Kidney (tissue), 14 donors: ENCODE data around the gene ZNF184. TPM values are rescaled to one million over a fixed set of nuclear protein-coding genes. Genes with fewer than 3 reads are reported as not detected.
"Not testable (repeated sequence)": the region's sequence is repeated elsewhere in the genome, so short reads cannot be mapped to it uniquely, and the experiment has no call there.

Source experiments
- DNase-seq, 5 donors: peaks; one replicate each; pipeline ENCODE4 v3.0.0-alpha.2; 2013 to 2020
- FAIRE-seq: peaks from 2 replicates; lab custom pipeline; 2012; peaks lifted over from hg19 to GRCh38; lab: Jason Lieb, UNC
- H3K27ac ChIP-seq, 2 donors: one replicate each; pipeline ENCODE4 v1.7.0; 2013; ENCODE audit warnings: low read depth in 2 of 2, low read length in 2 of 2, inconsistent platforms in 1 of 2
- H3K27me3 ChIP-seq: one replicate; pipeline ENCODE4 v1.7.1; 2013; ENCODE audit warnings: low read length, inconsistent platforms; ENCODE audit not compliant: control insufficient read depth, insufficient read depth
- H3K36me3 ChIP-seq, 3 donors: one replicate each; pipeline versions ENCODE4 v1.7.0 to v1.7.1; 2013; ENCODE audit warnings: low read length in 3 of 3, control low read depth in 1 of 3, inconsistent platforms in 1 of 3; ENCODE audit not compliant: insufficient read depth in 3 of 3, control insufficient read depth in 2 of 3
- H3K4me1 ChIP-seq, 3 donors: one replicate each; pipeline versions ENCODE4 v1.7.0 to v1.7.1; 2013; ENCODE audit warnings: low read length in 3 of 3, inconsistent platforms in 1 of 3, low read depth in 1 of 3; ENCODE audit not compliant: control insufficient read depth in 2 of 3, insufficient read depth in 2 of 3
- H3K4me3 ChIP-seq, 3 donors: one replicate each; pipeline versions ENCODE4 v1.7.0 to v1.8.1; 2013; ENCODE audit warnings: low read length in 3 of 3, control low read depth in 1 of 3, inconsistent platforms in 1 of 3
- H3K9ac ChIP-seq, 3 donors: one replicate each; pipeline versions ENCODE4 v1.7.0 to v1.7.1; 2013; ENCODE audit warnings: low read length in 3 of 3, control low read depth in 1 of 3, inconsistent platforms in 1 of 3
- H3K9me3 ChIP-seq, 3 donors: one replicate each; pipeline versions ENCODE4 v1.7.0 to v1.7.1; 2013; ENCODE audit warnings: low read length in 3 of 3, control low read depth in 1 of 3, inconsistent platforms in 1 of 3; ENCODE audit not compliant: control insufficient read depth in 2 of 3, insufficient read depth in 1 of 3
- intact Hi-C: fragments of 100-400 bp; cut with DNase I; formaldehyde crosslinking; loops from one replicate; pipeline ENCODE4 v1.11.1; 2022
- polyA plus RNA-seq: library from polyadenylated mRNA; stranded (reverse); fragments of 350-450 nt; fragmentation: Illumina TruSeq; extraction: RNeasy Lipid Tissue Mini Kit (QIAGEN cat#74804); gene quantifications from one replicate; pipeline ENCODE4 v1.2.3, GENCODE V29; 2014; ENCODE audit warnings: low read depth, low replicate concordance; ENCODE audit not compliant: insufficient read depth
- total RNA-seq: library from RNA; stranded (reverse); fragmentation: NEBNext Ultra II Directional; extraction: Animal tissue kit (Norgen Biotek cat#: 25700); gene quantifications from one replicate; pipeline ENCODE4 v1.2.1, GENCODE V29; 2021
- TF ChIP-seq, protein P1 (sequence below): IDR thresholded peaks from 3 replicates; pipeline ENCODE4 v1.5.1; 2012; ENCODE audit warnings: mild to moderate bottlenecking, moderate library complexity, borderline replicate concordance; ENCODE audit not compliant: insufficient read depth; ENCODE audit errors: extremely low read depth
- donor health status: control.
- donor health status: control.
- donor health status: control.
- donor health status: control.
- donor health status: control.
- donor health status: DM: yes; HTN: yes; CAD: no.
- donor health status: Normal renal cell carcinoma (clear cell type).

The ZNF184 gene
- total and polyA plus RNA-seq, 2 donors from 2014 or later: 4.4 to 8.0 TPM

DNA sequence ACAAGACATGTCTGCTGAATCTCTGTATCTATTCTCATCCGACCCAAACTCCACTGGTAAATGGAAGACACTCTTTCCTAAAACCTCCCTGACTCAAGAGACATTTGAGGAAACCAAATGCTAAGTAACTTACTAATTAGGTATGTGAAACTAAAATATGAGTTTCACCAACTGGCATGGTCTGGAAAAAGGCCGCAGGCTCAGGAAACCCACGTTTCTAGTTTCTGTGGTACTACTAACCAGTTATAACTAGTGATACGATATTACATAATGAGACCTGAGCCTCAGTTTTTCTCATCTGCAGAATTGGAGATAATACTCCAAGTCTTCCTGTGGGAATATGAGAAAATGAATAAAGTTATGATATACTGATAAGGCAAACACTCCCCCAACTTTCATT lies 44.4 kb downstream of the ZNF184 start:
- no peaks in the 10 kb centered on the region for H3K27me3 ChIP-seq
- no peak for DNase-seq
- no peak overlapping the region for H3K4me3 ChIP-seq
- peaks cover 0 to 8% (median 0%) of the 10 kb centered on the region in 3 donors for H3K9me3 ChIP-seq
- no peaks in the 10 kb centered on the region for H3K36me3 ChIP-seq
- no peaks in the 10 kb centered on the region for H3K4me1 ChIP-seq
- intact Hi-C loops: no loop called here
- FAIRE-seq: no peak
- H3K9ac ChIP-seq: no peak overlapping the region
- no peak overlapping the region for H3K27ac ChIP-seq
- TF ChIP-seq, protein P1, sequence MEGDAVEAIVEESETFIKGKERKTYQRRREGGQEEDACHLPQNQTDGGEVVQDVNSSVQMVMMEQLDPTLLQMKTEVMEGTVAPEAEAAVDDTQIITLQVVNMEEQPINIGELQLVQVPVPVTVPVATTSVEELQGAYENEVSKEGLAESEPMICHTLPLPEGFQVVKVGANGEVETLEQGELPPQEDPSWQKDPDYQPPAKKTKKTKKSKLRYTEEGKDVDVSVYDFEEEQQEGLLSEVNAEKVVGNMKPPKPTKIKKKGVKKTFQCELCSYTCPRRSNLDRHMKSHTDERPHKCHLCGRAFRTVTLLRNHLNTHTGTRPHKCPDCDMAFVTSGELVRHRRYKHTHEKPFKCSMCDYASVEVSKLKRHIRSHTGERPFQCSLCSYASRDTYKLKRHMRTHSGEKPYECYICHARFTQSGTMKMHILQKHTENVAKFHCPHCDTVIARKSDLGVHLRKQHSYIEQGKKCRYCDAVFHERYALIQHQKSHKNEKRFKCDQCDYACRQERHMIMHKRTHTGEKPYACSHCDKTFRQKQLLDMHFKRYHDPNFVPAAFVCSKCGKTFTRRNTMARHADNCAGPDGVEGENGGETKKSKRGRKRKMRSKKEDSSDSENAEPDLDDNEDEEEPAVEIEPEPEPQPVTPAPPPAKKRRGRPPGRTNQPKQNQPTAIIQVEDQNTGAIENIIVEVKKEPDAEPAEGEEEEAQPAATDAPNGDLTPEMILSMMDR: no peak

- Histone ChIP-seq H3K9ac (no peak overlapping the region), H3K27me3 (no peaks in the 10 kb centered on the region), H3K4me1 (no peaks in the 10 kb centered on the region), H3K36me3 (no peaks in the 10 kb centered on the region), H3K9me3 (peaks cover 0 to 4% (median 0%) of the 10 kb centered on the region in 3 donors), H3K4me3 (no peak overlapping the region), H3K27ac (no peak overlapping the region)
- DNase-seq: no peak
- TF ChIP-seq, protein P1: no peak
- no peak for FAIRE-seq
- intact Hi-C loops: no loop called here
Observed at GRCh38 chr6:27426045-27426620, 46.8 kb downstream of the ZNF184 start.

- H3K9ac ChIP-seq, H3K4me1 ChIP-seq, H3K27ac ChIP-seq, DNase-seq, H3K4me3 ChIP-seq, intact Hi-C loops, H3K36me3 ChIP-seq, FAIRE-seq, H3K9me3 ChIP-seq, H3K27me3 ChIP-seq: not testable (repeated sequence)
Observed at GRCh38 chr6:27424851-27425250, 48.1 kb downstream of the ZNF184 start.

DNA sequence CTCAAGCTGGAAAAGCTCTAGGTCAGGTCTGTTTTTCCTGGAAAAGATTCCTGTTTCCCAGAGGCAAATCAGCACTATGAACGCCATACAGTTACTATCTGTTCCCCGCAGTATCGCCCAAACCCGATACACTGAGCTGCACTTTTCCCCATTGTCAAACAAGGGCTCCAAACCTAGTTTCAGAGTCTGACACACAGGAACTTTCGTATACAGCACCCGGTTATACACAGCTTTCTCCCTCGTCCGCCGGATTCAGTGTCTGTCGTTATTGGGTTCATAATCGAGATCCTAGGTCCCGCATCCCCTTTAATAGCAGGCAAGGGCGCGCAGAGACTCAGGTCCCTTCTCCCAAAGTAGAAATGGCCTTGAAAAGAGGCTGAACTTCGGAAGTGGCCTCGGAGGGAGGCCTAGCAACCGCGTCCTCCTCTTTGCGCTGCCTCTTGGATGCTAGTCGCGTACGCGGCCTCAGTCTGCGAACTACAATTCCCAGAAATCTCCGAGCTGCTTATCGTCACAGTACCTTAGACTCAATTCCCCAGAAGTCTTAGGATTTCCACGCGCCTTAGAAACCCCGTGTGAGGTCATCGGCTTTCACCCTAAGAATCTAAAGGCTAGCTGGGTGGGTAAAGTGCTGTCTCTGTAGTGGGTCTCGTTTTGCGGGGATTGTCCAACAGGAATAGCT lies 50.1 kb downstream of the ZNF184 start:
- Histone ChIP-seq H3K9ac (no peak overlapping the region), H3K4me3 (peak overlapping the region in 1 of 3 donors; percentile 16), H3K9me3 (peaks cover 0 to 4% (median 0%) of the 10 kb centered on the region in 3 donors), H3K4me1 (no peaks in the 10 kb centered on the region), H3K36me3 (no peaks in the 10 kb centered on the region), H3K27ac (no peak overlapping the region), H3K27me3 (no peaks in the 10 kb centered on the region)
- intact Hi-C loops: no loop called here
- TF ChIP-seq, protein P1: no peak
- DNase-seq (peak in 3 of 5 donors; percentile 12 to 43 (median 40)), FAIRE-seq (no peak)
